Endothelial cell of umbilical vein (primary cell): ENCODE results near the gene MECR. TPM values are rescaled to one million over a fixed set of nuclear protein-coding genes. Genes with fewer than 3 reads are reported as not detected.

ENCODE experiments used
- BruUV-seq: library from RNA; stranded (reverse); fragments of 400-500 nt; replicated peaks from 2 replicates; lab custom pipeline; 2021; lab: Mats Ljungman, UMichigan
- CTCF ChIA-PET: fragments of 300-600, 350-600 bp; sonication (Branson Sonifier 250); formaldehyde crosslinking; loops from one replicate; lab custom pipeline; 2021; ENCODE audit warnings: antibody characterized with exemption, inconsistent platforms; lab: Charles Lee
- POLR2A ChIA-PET: fragments of 300-600, 350-600 bp; sonication (Branson Sonifier 250); formaldehyde crosslinking; loops from one replicate; lab custom pipeline; 2021; ENCODE audit warnings: antibody characterized with exemption, inconsistent platforms; lab: Charles Lee
- DNase-seq: peaks from one replicate; pipeline ENCODE4 v3.0.0-alpha.2; 2011; ENCODE audit warnings: low read depth, low spot score
- FAIRE-seq: peaks from 2 replicates; lab custom pipeline; 2011; peaks lifted over from hg19 to GRCh38; lab: Jason Lieb, UNC
- H2AFZ ChIP-seq: 2 replicates; pipeline ENCODE4 v1.6.0; 2012; ENCODE audit warnings: low read depth, low read length, control low read depth, inconsistent platforms
- H3K27ac ChIP-seq: 2 replicates; pipeline ENCODE4 v1.5.1; 2011; ENCODE audit warnings: low read depth, mild to moderate bottlenecking, control low read depth, low read length, moderate library complexity; ENCODE audit not compliant: insufficient read depth
- H3K27me3 ChIP-seq, 2 experiments: 2 replicates each; pipeline versions ENCODE4 v1.6.0 to v1.6.1; 2011; ENCODE audit warnings: low read length in 2 of 2, mixed read lengths in 1 of 2; ENCODE audit not compliant: control insufficient read depth in 2 of 2, insufficient read depth in 2 of 2
- H3K36me3 ChIP-seq, 2 experiments: 2 replicates in 1 of 2; 3 replicates in 1 of 2; pipeline ENCODE4 v1.5.1; 2011; ENCODE audit warnings: low read length in 2 of 2, mild to moderate bottlenecking in 1 of 2, moderate library complexity in 1 of 2; ENCODE audit not compliant: control insufficient read depth in 2 of 2, insufficient read depth in 2 of 2; ENCODE audit errors: extremely low read depth in 1 of 2
- H3K4me1 ChIP-seq: 3 replicates; pipeline ENCODE4 v1.5.1; 2011; ENCODE audit warnings: mild to moderate bottlenecking, low read length; ENCODE audit not compliant: control insufficient read depth, insufficient read depth; ENCODE audit errors: extremely low read depth
- H3K4me2 ChIP-seq: 2 replicates; pipeline ENCODE4 v1.6.1; 2011; ENCODE audit warnings: low read length, control low read depth, mixed read lengths; ENCODE audit not compliant: insufficient read depth
- H3K4me3 ChIP-seq, 3 experiments: fragments of 200-600 bp in 1 of 3; sonication (generic), shearing (Covaris generic) in 1 of 3; replicated peaks in 1 of 3; 2 replicates each; pipeline ENCODE4 v1.5.1; 2011 to 2016; ENCODE audit warnings: control low read depth in 3 of 3, low read length in 3 of 3, mild to moderate bottlenecking in 2 of 3, inconsistent platforms in 1 of 3, low read depth in 1 of 3, moderate library complexity in 1 of 3; ENCODE audit not compliant: insufficient read depth in 1 of 3
- H3K79me2 ChIP-seq: 2 replicates; pipeline ENCODE4 v1.6.0; 2012; ENCODE audit warnings: low read length, inconsistent platforms; ENCODE audit not compliant: control insufficient read depth, insufficient read depth
- H3K9ac ChIP-seq: replicated peaks from 2 replicates; pipeline ENCODE3; 2011; ENCODE audit warnings: low read length, control low read depth; ENCODE audit not compliant: insufficient read depth; ENCODE audit errors: extremely low read depth
- H3K9me1 ChIP-seq: replicated peaks from 3 replicates; pipeline ENCODE4 v1.6.0; 2011; ENCODE audit warnings: mild to moderate bottlenecking, low read length; ENCODE audit not compliant: control insufficient read depth, insufficient read depth; ENCODE audit errors: extremely low read depth
- H3K9me3 ChIP-seq: replicated peaks from 2 replicates; pipeline ENCODE4 v1.5.1; 2012; ENCODE audit warnings: low read length, inconsistent platforms; ENCODE audit not compliant: control insufficient read depth, insufficient read depth
- H4K20me1 ChIP-seq: replicated peaks from 2 replicates; pipeline ENCODE3; 2011; ENCODE audit warnings: mild to moderate bottlenecking, low read length; ENCODE audit not compliant: control insufficient read depth, insufficient read depth; ENCODE audit errors: extremely low read depth
- CTCF ChIP-seq, 2 donors: IDR thresholded peaks; 1 replicate in 1 of 2; 2 replicates in 1 of 2; pipeline ENCODE4 v1.5.1; 2011; ENCODE audit warnings: low read length in 2 of 2, mild to moderate bottlenecking in 2 of 2, moderate library complexity in 2 of 2, control low read depth in 1 of 2, inconsistent platforms in 1 of 2, low read depth in 1 of 2; ENCODE audit not compliant: insufficient read depth in 1 of 2; ENCODE audit errors: extremely low read depth in 1 of 2
- MYC ChIP-seq: IDR thresholded peaks from one replicate; pipeline ENCODE4 v1.6.1; 2011; ENCODE audit warnings: mild to moderate bottlenecking, low read depth, low read length
- dilution Hi-C: fragments of 300-500 bp; cut with MboI; formaldehyde crosslinking; loops from one replicate; pipeline ENCODE4 v1.15.0; 2019; ENCODE audit warnings: low sequenced_read_pairs; ENCODE audit not compliant: extremely low pct_ligation_motif_present
- intact Hi-C: fragments of 100-400 bp; cut with micrococcal nuclease; formaldehyde crosslinking; loops from one replicate; pipeline ENCODE4 v1.10.0; 2022
- polyA plus RNA-seq, 4 experiments: library from polyadenylated mRNA; depleted of rRNA in 3 of 4; stranded (reverse) in 3 of 4; unstranded in 1 of 4; fragments of >200 nt; gene quantifications; 2 replicates each; pipeline versions ENCODE4 v1.2.1 to v1.2.3, GENCODE V29; 2011 to 2012; ENCODE audit warnings: missing spikeins in 1 of 4
- total RNA-seq: library from RNA; stranded (reverse); gene quantifications from 2 replicates; pipeline ENCODE4 v1.2.3, GENCODE V29; 2021
- TF ChIP-seq, protein P1 (sequence below): IDR thresholded peaks from 2 replicates; pipeline ENCODE4 v1.6.1; 2011; ENCODE audit not compliant: insufficient read depth, insufficient read length

MECR gene
- total and polyA plus RNA-seq, 2 donors (not counting 3 experiments of a cell fraction or from before 2014, with no cell fraction given), result 24.6 to 30.1 TPM

GRCh38 chr1:29197590-29197924 lies 33.2 kb downstream of the MECR start:
- no peak overlapping the region for H3K9ac ChIP-seq
- H3K4me2 ChIP-seq, result no peak overlapping the region
- intact Hi-C loops (loop anchor here (1.0 kb wide), 1 partner anchor 315 kb away; no protein-coding TSS in a partner anchor), dilution Hi-C loops (no loop called here)
- H3K9me3 ChIP-seq, result no peaks in the 10 kb centered on the region
- no peak overlapping the region for H3K4me3 ChIP-seq
- H3K79me2 ChIP-seq, result no peaks in the 10 kb centered on the region
- no peak overlapping the region for H2AFZ ChIP-seq
- H4K20me1 ChIP-seq, result no peaks in the 10 kb centered on the region
- H3K9me1 ChIP-seq, result no peaks in the 10 kb centered on the region
- H3K4me1 ChIP-seq, result peaks cover 8% of the 10 kb centered on the region
- BruUV-seq, result no TSS peak
- TF ChIP-seq MYC, result no peak
- peak; percentile 24 to 51 for TF ChIP-seq CTCF (IDR thresholded peaks at IDR 0.05; ENCODE audit: extremely low read depth in 1 of 2, insufficient read depth in 1 of 2, low read depth in 1 of 2, low read length in 2 of 2)
- TF ChIP-seq, protein P1, sequence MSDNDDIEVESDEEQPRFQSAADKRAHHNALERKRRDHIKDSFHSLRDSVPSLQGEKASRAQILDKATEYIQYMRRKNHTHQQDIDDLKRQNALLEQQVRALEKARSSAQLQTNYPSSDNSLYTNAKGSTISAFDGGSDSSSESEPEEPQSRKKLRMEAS, result no peak
- FAIRE-seq (peak; percentile 76), DNase-seq (peak; percentile 39)
- no peaks in the 10 kb centered on the region for H3K27me3 ChIP-seq
- CTCF ChIA-PET, result interaction anchor here (0.6 to 2.6 kb wide), 10 partner anchors 11 to 721 kb away, joined by 3 to 48 read pairs (median 4); partner anchors contain the start of gene SRSF4
- H3K36me3 ChIP-seq, result peaks cover 6% of the 10 kb centered on the region in 2 experiments
- POLR2A ChIA-PET, result interaction anchor here (1.3 to 2.4 kb wide), 2 partner anchors 16 to 58 kb away, joined by 5 to 7 read pairs; partner anchors contain the start of gene SRSF4
- no peak overlapping the region for H3K27ac ChIP-seq
